Fibroblast of the aortic adventitia (primary cell): ENCODE data around the gene RGS6. TPM values are rescaled to one million over a fixed set of nuclear protein-coding genes. Genes with fewer than 3 reads are reported as not detected.

Experiments
- DNase-seq: peaks from one replicate; pipeline ENCODE4 v3.0.0-alpha.2; 2010; ENCODE audit warnings: low read depth
- H3K4me3 ChIP-seq: 2 replicates; pipeline ENCODE4 v1.5.1; 2011; ENCODE audit warnings: low read depth, mild to moderate bottlenecking, control low read depth, low read length, moderate library complexity
- total RNA-seq: library from RNA; depleted of rRNA; stranded (reverse); fragments of >200 nt; gene quantifications from 2 replicates; pipeline ENCODE4 v1.2.3, GENCODE V29; 2012; ENCODE audit warnings: low replicate concordance
- TF ChIP-seq, protein P1 (sequence below): IDR thresholded peaks from 2 replicates; pipeline ENCODE4 v1.5.1; 2011; ENCODE audit warnings: mild to moderate bottlenecking, low read length, control low read depth, inconsistent platforms; ENCODE audit not compliant: insufficient read depth

The RGS6 gene
- total RNA-seq, 1 donor: not detected

DNA sequence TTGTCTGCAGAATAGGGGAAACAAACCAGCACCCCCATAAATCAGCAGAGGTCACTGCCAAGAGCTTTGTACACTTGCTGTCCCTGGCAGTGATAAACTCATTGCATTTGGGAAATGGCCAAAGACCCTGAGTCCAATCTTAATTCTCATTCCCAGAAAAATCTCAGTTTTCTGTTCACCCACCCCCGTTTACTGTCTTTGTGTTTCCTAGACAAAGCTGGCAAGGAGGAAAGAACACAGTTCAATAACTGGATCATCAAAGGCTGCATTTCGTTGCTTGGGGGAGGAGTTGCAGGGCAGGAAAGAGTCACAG lies 596.6 kb downstream of the RGS6 start:
- DNase-seq: no peak
- H3K4me3 ChIP-seq: no peak overlapping the region
- TF ChIP-seq, protein P1, sequence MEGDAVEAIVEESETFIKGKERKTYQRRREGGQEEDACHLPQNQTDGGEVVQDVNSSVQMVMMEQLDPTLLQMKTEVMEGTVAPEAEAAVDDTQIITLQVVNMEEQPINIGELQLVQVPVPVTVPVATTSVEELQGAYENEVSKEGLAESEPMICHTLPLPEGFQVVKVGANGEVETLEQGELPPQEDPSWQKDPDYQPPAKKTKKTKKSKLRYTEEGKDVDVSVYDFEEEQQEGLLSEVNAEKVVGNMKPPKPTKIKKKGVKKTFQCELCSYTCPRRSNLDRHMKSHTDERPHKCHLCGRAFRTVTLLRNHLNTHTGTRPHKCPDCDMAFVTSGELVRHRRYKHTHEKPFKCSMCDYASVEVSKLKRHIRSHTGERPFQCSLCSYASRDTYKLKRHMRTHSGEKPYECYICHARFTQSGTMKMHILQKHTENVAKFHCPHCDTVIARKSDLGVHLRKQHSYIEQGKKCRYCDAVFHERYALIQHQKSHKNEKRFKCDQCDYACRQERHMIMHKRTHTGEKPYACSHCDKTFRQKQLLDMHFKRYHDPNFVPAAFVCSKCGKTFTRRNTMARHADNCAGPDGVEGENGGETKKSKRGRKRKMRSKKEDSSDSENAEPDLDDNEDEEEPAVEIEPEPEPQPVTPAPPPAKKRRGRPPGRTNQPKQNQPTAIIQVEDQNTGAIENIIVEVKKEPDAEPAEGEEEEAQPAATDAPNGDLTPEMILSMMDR: no peak

DNA sequence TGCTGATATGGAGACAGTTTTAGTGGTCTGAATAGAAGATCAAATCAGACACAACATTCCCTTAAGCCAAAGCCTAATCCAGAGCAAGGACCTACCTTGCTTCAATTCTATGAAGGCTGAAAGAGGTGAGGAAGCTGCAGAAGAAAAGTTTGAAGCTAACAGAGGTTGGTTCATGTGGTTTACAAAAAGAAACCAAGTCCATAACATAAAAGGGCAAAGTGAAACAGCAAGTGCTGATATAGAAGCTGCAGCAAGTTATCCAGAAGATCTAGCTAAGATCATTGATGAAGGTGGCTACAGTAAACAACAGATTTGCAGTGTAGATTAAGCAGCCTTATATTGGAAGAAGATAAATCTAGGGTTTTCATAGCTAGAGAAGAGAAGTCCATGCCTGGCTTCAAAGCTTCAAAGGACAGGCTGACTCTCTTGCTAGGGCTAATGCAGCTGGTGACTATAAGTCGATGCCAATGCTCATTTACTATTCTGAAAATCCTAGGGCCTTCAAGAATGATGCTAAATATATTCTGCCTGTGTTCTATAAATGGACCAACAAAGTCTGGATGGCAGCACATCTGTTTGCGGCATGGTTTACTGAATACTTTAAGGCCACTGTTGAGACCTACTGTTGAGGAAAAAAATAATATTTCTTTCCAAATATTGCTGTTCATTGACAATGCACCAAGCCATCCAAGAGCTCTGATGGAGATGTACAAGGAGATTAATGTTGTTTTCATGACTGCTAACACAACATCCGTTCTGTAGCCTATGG lies 600.6 kb downstream of the RGS6 start:
- TF ChIP-seq, protein P1: no peak

DNA sequence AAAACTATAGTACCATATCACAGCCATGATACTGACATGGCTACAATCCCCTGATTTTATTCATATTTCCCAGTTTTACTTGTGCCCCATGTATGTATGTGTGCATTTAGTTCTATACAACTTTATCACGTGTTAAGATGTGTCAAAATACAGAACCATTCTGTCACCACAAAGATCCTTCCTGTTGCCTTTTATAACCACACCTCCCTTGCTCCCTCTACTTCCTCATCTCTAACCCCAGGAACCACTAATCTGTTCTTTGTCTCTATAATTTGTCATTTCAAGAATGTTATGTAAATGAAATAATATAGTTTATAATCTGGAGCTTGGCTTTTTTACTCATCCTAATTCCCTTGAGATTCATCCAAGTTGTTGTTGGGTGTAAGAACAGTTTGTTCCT lies 603.3 kb downstream of the RGS6 start:
- TF ChIP-seq, protein P1: no peak
- no peak for DNase-seq
- H3K4me3 ChIP-seq: no peak overlapping the region

More for the DNA sequence above, 600.6 kb downstream of the RGS6 start:
- DNase-seq: no peak
- no peak overlapping the region for H3K4me3 ChIP-seq

DNA sequence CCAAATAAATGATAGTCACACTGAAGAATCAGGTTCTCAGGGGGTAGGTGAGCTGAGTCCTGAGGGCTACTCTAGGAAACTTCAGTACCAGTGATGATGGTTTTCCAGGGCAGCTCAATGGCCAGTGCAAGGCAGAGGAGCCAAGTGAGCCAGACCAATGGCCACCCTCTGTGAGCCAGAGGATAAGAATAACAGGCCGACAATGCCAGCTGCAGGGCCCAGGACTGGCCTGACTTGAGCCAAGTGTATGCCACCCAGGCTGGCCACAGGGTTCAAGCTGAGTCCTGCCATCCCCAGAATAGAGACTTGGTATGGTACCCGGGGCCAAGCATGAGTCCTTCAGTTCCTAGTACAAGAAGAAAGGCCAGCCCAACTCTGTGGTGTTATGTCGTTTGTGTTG lies 606.2 kb downstream of the RGS6 start:
- no peak for DNase-seq
- no peak overlapping the region for H3K4me3 ChIP-seq
- TF ChIP-seq, protein P1: no peak

DNA sequence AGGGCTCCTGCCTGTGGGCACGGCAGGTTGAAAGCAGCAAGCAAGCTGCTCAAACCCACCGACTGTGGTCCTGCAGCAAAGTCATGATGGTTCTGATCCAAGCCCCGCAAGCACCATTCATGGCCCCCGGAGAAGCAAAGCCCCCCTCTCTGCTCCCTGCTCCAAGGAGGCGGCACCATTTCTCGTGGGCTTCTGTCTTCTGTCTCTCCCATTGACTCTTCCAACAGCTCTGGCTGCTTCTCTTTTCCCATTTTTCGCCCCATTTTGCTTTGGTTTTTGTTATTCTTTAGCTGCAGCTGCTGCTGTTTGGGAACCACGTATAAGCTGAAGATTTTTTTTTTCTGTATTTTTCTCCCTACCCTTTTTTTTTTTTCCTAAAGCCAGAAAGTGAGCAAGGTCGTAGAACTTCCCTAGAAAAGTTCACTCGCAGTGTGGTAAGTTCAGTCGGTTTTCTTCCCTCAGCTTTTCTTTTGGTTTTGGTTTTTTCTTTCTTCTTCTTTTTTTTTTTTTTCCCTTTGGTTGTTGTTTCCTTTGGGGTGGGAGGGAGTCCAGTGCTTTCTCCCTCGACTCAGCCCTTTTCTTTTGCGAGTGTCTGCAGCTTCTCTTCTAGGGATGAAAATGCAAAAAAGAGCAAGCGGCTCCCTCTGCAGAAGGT lies 607.6 kb downstream of the RGS6 start:
- TF ChIP-seq, protein P1: no peak
- no peak for DNase-seq
- no peak overlapping the region for H3K4me3 ChIP-seq

DNA sequence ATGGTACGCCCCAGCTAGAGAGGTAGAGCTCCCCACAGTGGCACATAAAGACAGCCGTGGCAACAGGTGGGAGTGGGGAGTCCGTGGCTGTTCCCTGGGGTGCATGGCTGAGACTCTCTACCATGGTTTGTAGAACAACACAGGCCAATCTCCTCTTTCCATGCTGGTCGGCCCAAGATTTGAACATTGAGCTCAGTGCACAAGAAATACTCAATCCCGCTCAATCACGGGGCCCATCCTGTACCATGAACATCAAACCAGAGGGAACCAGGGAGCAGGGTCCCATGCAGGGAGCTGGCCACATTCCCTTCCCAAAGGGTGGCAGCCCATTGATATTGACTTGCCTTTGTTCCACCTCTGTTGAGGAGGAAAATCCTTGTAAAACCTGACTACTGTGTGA lies 608.6 kb downstream of the RGS6 start:
- no peak overlapping the region for H3K4me3 ChIP-seq
- DNase-seq: no peak
- TF ChIP-seq, protein P1: no peak
